Trophoblast cell (in vitro differentiated cells and primary cell): Measurements from ENCODE around the gene RNF224.

Experiments
- DNase-seq, 2 donors: peaks; one replicate each; pipeline ENCODE4 v3.0.0-alpha.2; 2016
- H2AFZ ChIP-seq: 2 replicates; pipeline ENCODE4 v1.6.1; 2013; ENCODE audit warnings: low read length, moderate library complexity, mild to moderate bottlenecking; ENCODE audit not compliant: insufficient read depth, poor library complexity
- H2AK5ac ChIP-seq: 2 replicates; pipeline ENCODE4 v1.6.1; 2013; ENCODE audit warnings: mild to moderate bottlenecking, low read length
- H2BK120ac ChIP-seq: 2 replicates; pipeline ENCODE4 v1.6.1; 2013; ENCODE audit warnings: low read length, mild to moderate bottlenecking, moderate library complexity; ENCODE audit not compliant: insufficient read depth, poor library complexity
- H2BK12ac ChIP-seq: 2 replicates; pipeline ENCODE4 v1.6.1; 2013; ENCODE audit warnings: mild to moderate bottlenecking, low read length, moderate library complexity
- H2BK5ac ChIP-seq: 2 replicates; pipeline ENCODE4 v1.6.1; 2013; ENCODE audit warnings: low read length, low read depth, moderate library complexity, mild to moderate bottlenecking; ENCODE audit not compliant: poor library complexity
- H3K14ac ChIP-seq: 2 replicates; pipeline ENCODE4 v1.6.1; 2013; ENCODE audit warnings: mild to moderate bottlenecking, low read length
- H3K18ac ChIP-seq: 2 replicates; pipeline ENCODE4 v1.6.1; 2013; ENCODE audit warnings: mild to moderate bottlenecking, low read length
- H3K23ac ChIP-seq: 2 replicates; pipeline ENCODE4 v1.6.1; 2013; ENCODE audit warnings: low read length
- H3K27ac ChIP-seq: 2 replicates; pipeline ENCODE4 v1.5.1; 2013; ENCODE audit warnings: low read depth, mild to moderate bottlenecking, inconsistent platforms, low read length, moderate library complexity
- H3K27me3 ChIP-seq: 2 replicates; pipeline ENCODE4 v1.6.1; 2013; ENCODE audit warnings: inconsistent platforms, mild to moderate bottlenecking, low read length, moderate library complexity; ENCODE audit not compliant: insufficient read depth
- H3K36me3 ChIP-seq, 2 experiments: 1 replicate in 1 of 2; 2 replicates in 1 of 2; pipeline ENCODE4 v1.6.1; 2013; ENCODE audit warnings: low read length in 2 of 2, mild to moderate bottlenecking in 2 of 2, moderate library complexity in 1 of 2; ENCODE audit not compliant: insufficient read depth in 2 of 2, control insufficient read depth in 1 of 2
- H3K4ac ChIP-seq: 2 replicates; pipeline ENCODE4 v1.6.1; 2013; ENCODE audit warnings: low read depth, mild to moderate bottlenecking, low read length, moderate library complexity
- H3K4me1 ChIP-seq, 2 experiments: 1 replicate in 1 of 2; 2 replicates in 1 of 2; pipeline ENCODE4 v1.6.1; 2013; ENCODE audit warnings: low read length in 2 of 2, mild to moderate bottlenecking in 2 of 2, moderate library complexity in 1 of 2; ENCODE audit not compliant: insufficient read depth in 2 of 2, control insufficient read depth in 1 of 2
- H3K4me2 ChIP-seq: 2 replicates; pipeline ENCODE4 v1.6.1; 2013; ENCODE audit warnings: inconsistent platforms, mild to moderate bottlenecking, low read length, moderate library complexity
- H3K4me3 ChIP-seq: 2 replicates; pipeline ENCODE4 v1.5.1; 2013; ENCODE audit warnings: mild to moderate bottlenecking, low read depth, low read length, inconsistent platforms
- H3K79me1 ChIP-seq: one replicate; pipeline ENCODE4 v1.6.1; 2013; ENCODE audit warnings: low read length
- H3K79me2 ChIP-seq: 2 replicates; pipeline ENCODE4 v1.6.1; 2013; ENCODE audit warnings: low read length, mild to moderate bottlenecking; ENCODE audit not compliant: control insufficient read depth, insufficient read depth, poor library complexity
- H3K9ac ChIP-seq: 2 replicates; pipeline ENCODE4 v1.6.1; 2013; ENCODE audit warnings: mild to moderate bottlenecking, low read length
- H3K9me3 ChIP-seq: 2 replicates; pipeline ENCODE4 v1.6.1; 2013; ENCODE audit warnings: low read depth, mild to moderate bottlenecking, control low read depth, inconsistent platforms, low read length; ENCODE audit not compliant: insufficient read depth
- H4K12ac ChIP-seq: 2 replicates; pipeline ENCODE4 v1.6.1; 2013; ENCODE audit warnings: low read depth, mild to moderate bottlenecking, low read length, moderate library complexity
- H4K8ac ChIP-seq: 2 replicates; pipeline ENCODE4 v1.6.1; 2013; ENCODE audit warnings: low read depth, mild to moderate bottlenecking, low read length, moderate library complexity
- H4K91ac ChIP-seq: one replicate; pipeline ENCODE4 v1.6.1; 2013; ENCODE audit warnings: low read depth, mild to moderate bottlenecking, low read length, moderate library complexity
- WGBS: extraction: QIAGEN DNeasy Blood & Tissue Kit; methylation state at CpG from one replicate; pipeline ENCODE4 v1.1.7; 2013; ENCODE audit warnings: missing lambda C conversion rate; ENCODE audit not compliant: insufficient read length, insufficient coverage; ENCODE audit errors: extremely low coverage; 5-methylcytosine and 5-hydroxymethylcytosine counted together

RNF224 gene

DNA sequence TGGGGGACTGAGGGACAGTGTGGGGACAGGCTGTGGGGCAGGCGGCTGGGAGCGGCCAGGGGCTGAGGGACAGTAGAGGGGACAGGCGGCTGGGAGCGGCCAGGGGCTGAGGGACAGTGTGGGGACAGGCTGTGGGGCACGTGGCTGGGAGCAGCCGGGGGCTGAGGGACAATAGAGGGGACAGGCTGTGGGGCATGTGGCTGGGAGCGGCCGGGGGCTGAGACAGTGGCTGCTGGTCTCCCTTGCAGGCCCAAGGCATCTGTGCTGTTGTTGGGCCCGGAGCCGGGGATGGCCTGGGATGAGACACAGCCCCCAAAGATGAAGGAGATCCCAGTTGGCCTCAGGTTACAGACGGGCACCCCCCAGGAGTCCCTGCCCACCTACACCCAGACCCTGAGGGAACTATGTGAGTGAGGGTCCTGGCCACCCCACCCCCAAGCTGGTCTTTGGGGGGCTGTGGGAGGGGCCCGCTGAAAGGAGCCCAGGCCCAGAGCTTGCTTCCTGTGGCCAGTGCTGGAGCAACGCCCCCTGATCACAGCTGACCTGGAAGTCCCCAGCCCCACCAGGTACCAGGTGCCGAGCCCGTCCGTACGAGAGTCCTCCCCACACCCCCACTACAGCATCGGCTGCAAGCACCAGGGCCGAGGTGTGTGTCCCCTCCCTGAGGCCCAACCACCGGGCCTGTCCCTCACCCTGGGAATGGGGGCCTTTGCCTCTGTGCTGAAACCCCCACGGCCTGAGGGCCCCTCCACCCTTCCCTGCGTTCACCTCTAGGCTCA lies 24.4 kb downstream of the RNF224 start:
- Histone ChIP-seq H3K4ac (no peak overlapping the region), H3K79me2 (peaks cover 12% of the 10 kb centered on the region), H2BK12ac (no peak overlapping the region), H3K4me2 (no peak overlapping the region), H3K79me1 (peaks cover 12% of the 10 kb centered on the region), H2BK5ac (no peak overlapping the region), H4K12ac (no peak overlapping the region), H3K9ac (no peak overlapping the region), H3K4me1 (peaks cover 14 to 16% of the 10 kb centered on the region in 2 experiments), H3K27ac (no peak overlapping the region), H3K4me3 (no peak overlapping the region), H3K9me3 (peaks cover 2% of the 10 kb centered on the region), H4K91ac (no peak overlapping the region), H2AK5ac (no peak overlapping the region), H4K8ac (no peak overlapping the region), H3K14ac (no peak overlapping the region), H2AFZ (no peak overlapping the region), H3K18ac (no peak overlapping the region), H3K27me3 (no peaks in the 10 kb centered on the region), H2BK120ac (no peak overlapping the region), H3K36me3 (peaks cover 5 to 6% of the 10 kb centered on the region in 2 experiments), H3K23ac (no peak overlapping the region)
- WGBS = no CpG with 5 or more reads among the region's 22 CpGs
- DNase-seq = no peak

DNA sequence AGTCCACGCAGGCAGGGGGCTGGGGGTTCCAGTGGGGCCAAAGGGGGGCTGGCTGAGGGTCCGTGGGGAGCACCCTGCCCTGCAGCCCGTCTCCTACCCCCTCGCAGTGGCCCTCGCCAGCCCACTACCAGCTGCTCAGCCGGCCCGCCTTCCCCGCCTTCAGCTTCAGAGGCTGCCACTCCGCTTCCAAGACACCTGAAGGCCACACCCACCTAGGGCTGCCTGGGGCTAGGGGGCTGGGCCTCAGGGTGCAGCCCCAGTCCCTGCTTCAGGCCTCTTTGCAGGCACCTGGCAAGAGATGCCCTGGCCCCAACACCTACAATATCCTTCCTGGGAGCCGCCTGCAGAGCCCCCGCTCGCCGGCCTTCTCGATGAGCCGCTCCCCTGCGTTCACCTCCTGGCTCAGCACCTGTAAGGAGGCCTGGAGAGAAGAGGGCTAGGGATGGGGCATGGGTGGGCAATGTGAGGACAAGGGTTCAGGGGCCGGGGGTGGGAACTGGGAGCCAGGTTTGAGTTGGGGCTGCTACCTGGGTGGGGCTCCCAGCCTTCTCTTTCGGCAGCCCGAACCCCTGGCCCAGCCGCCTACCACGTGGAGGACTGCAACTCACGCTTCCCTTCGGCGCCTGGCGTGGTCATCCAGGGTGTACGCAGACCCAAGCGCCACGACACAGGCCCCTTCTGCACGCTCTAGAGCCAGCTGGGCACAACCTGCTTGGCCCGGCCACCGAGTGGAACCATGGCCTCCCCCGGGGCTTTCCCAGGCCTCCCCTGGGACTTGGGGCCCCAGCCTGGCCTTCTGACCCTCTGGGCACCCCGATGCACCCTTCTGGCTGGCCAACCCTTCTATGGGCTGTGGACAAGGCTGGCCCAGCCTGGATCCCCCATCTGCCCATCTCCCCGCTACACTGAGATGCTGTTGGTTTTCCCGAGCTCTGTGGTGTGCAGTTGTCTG lies 25.5 kb downstream of the RNF224 start:
- Histone ChIP-seq H2BK5ac (no peak overlapping the region), H3K9me3 (peaks cover 2% of the 10 kb centered on the region), H3K27me3 (no peaks in the 10 kb centered on the region), H2BK120ac (no peak overlapping the region), H3K79me1 (peaks cover 12% of the 10 kb centered on the region), H2AK5ac (no peak overlapping the region), H3K4ac (no peak overlapping the region), H3K4me1 (peaks cover 14 to 16% of the 10 kb centered on the region in 2 experiments), H3K36me3 (peaks cover 11% of the 10 kb centered on the region in 2 experiments), H3K4me3 (no peak overlapping the region), H3K23ac (no peak overlapping the region), H3K4me2 (no peak overlapping the region), H3K14ac (no peak overlapping the region), H4K8ac (no peak overlapping the region), H4K12ac (no peak overlapping the region), H4K91ac (no peak overlapping the region), H3K27ac (no peak overlapping the region), H2BK12ac (no peak overlapping the region), H3K79me2 (peaks cover 12% of the 10 kb centered on the region), H2AFZ (no peak overlapping the region), H3K9ac (no peak overlapping the region), H3K18ac (no peak overlapping the region)
- whole genome bisulfite sequencing = no CpG with 5 or more reads among the region's 35 CpGs
- DNase-seq = peak; percentile 36 to 54

DNA sequence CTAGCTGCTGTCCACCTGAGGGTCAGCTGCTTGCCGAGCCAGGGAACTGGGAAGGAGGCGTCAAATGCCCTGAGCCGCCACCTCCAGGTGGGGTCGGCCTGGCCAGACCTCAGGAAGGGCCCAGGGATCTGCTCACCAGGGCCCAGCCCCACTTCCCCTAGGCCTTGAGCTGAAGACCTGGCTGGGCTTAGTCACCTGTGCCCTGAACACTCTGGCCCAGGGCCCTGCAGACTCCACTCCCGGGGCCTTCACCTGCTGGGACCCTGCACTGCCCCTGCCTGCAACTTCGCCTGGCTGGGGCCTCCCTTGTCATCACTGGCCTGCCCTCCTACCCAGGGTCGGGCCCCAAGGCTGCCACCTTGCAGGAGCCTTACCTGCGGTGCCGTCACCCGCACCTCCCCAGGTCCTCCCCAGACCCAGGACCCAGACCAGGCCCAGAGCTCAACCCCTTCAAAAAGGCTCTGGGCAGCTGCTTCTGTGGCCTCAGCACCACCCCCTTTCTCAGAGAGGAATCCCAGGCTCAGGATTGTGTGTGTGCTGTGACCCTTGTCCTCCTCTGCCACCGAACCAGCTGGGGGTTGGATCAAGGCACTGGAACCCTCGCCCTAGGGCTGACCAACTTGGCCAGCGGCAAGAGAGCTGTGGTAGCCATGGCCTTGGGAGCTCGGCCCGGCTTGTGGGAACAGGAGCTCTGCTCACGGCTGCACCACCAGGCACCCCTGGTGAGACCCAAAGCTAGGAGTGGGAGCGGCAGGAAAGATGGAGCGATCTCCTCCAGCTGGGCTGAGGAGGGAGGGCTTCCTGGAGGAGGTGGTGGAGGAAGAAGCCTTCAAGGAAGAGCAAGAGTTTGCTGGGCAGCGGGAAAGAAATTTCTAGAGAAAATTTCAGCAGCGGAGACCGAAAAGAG lies 26.7 kb downstream of the RNF224 start:
- H2BK120ac ChIP-seq = no peak overlapping the region
- peaks cover 14 to 16% of the 10 kb centered on the region in 2 experiments for H3K4me1 ChIP-seq
- H2BK5ac ChIP-seq = no peak overlapping the region
- H3K18ac ChIP-seq = peak overlapping the region; percentile 22
- H3K27me3 ChIP-seq = no peaks in the 10 kb centered on the region
- H3K4me3 ChIP-seq = peak overlapping the region; percentile 79
- DNase-seq = peak in 1 of 2 donors; percentile 37
- H2AK5ac ChIP-seq = peak overlapping the region; percentile 23
- no peak overlapping the region for H3K4ac ChIP-seq
- no peak overlapping the region for H4K12ac ChIP-seq
- H3K23ac ChIP-seq = no peak overlapping the region
- peak overlapping the region; percentile 75 for H3K14ac ChIP-seq
- H3K9me3 ChIP-seq = peaks cover 2% of the 10 kb centered on the region
- no CpG with 5 or more reads among the region's 21 CpGs for WGBS
- peak overlapping the region; percentile 98 for H4K8ac ChIP-seq
- H2BK12ac ChIP-seq = no peak overlapping the region
- H4K91ac ChIP-seq = peak overlapping the region; percentile 74
- H3K79me1 ChIP-seq = peaks cover 12% of the 10 kb centered on the region
- peak overlapping the region; percentile 89 for H2AFZ ChIP-seq
- peaks cover 18 to 19% of the 10 kb centered on the region in 2 experiments for H3K36me3 ChIP-seq
- H3K27ac ChIP-seq = no peak overlapping the region
- H3K9ac ChIP-seq = no peak overlapping the region
- peaks cover 12% of the 10 kb centered on the region for H3K79me2 ChIP-seq
- peak overlapping the region; percentile 99 for H3K4me2 ChIP-seq
